Body of pancreas (tissue), 4 donors: ENCODE data around the gene ESPL1. TPM values are rescaled to one million over a fixed set of nuclear protein-coding genes. Genes with fewer than 3 reads are reported as not detected.
A peak's percentile ranks its signal among the peaks of the same experiment; 100 is the strongest.

Experiments
- ATAC-seq: fragments of 150-250 bp; one replicate; pipeline ENCODE4 v1.9.1; 2016
- DNase-seq, 4 donors: peaks; one replicate each; pipeline ENCODE4 v3.0.0-alpha.2; 2019
- H3K27ac ChIP-seq, 4 donors: fragments of 200-600 bp; sonication (generic); 1 replicate in 3 of 4; 2 replicates in 1 of 4; pipeline versions ENCODE4 v1.5.1 to v1.6.1; 2016 to 2019; ENCODE audit warnings: mild to moderate bottlenecking in 1 of 4, mixed read lengths in 1 of 4, moderate library complexity in 1 of 4
- H3K27me3 ChIP-seq, 2 donors: fragments of 200-600 bp; sonication (generic); one replicate each; pipeline ENCODE4 v1.6.0; 2016; ENCODE audit warnings: mild to moderate bottlenecking in 1 of 2
- H3K36me3 ChIP-seq, 2 donors: fragments of 200-600 bp; sonication (generic); replicated peaks in 1 of 2; 2 replicates each; pipeline ENCODE4 v1.5.1; 2016; ENCODE audit warnings: low read depth in 2 of 2; ENCODE audit not compliant: insufficient read depth in 1 of 2
- H3K4me1 ChIP-seq: fragments of 200-600 bp; sonication (generic); one replicate; pipeline ENCODE4 v1.6.0; 2016
- H3K4me3 ChIP-seq, 2 donors: fragments of 200-600 bp; sonication (generic); 1 replicate in 1 of 2; 2 replicates in 1 of 2; pipeline ENCODE4 v1.5.1; 2016 to 2019
- H3K9me3 ChIP-seq, 3 donors: fragments of 200-600 bp; sonication (generic); 1 replicate in 2 of 3; 2 replicates in 1 of 3; pipeline ENCODE4 v1.5.1; 2016
- POLR2A ChIP-seq, 3 donors: fragments of 450-650 bp; IDR thresholded peaks; one replicate each; pipeline ENCODE4 v1.6.1; 2016; ENCODE audit warnings: antibody characterized with exemption in 3 of 3, mild to moderate bottlenecking in 2 of 3
- WGBS, 2 donors: methylation state at CpG; one replicate each; pipeline ENCODE4 v1.1.5; 2017; 5-methylcytosine and 5-hydroxymethylcytosine counted together
- intact Hi-C: fragments of 100-400 bp; cut with DNase I; formaldehyde crosslinking; loops from one replicate; pipeline ENCODE4 v1.15.1; 2023
- total RNA-seq, 2 donors: library from RNA; depleted of rRNA; stranded (reverse); fragments of >200 nt; gene quantifications; one replicate each; pipeline ENCODE4 v1.1.0, GENCODE V29; 2016
- TF ChIP-seq, protein P1 (sequence below), 7 experiments: fragments of 450-650 bp in 4 of 7; fragments of 200-600 bp in 3 of 7; sonication (generic) in 3 of 7; IDR thresholded peaks; one replicate each; pipeline ENCODE4 v1.5.1; 2016 to 2019; ENCODE audit warnings: antibody characterized with exemption in 7 of 7

ESPL1 gene
- total RNA-seq, 2 donors from 2014 or later = not detected

DNA sequence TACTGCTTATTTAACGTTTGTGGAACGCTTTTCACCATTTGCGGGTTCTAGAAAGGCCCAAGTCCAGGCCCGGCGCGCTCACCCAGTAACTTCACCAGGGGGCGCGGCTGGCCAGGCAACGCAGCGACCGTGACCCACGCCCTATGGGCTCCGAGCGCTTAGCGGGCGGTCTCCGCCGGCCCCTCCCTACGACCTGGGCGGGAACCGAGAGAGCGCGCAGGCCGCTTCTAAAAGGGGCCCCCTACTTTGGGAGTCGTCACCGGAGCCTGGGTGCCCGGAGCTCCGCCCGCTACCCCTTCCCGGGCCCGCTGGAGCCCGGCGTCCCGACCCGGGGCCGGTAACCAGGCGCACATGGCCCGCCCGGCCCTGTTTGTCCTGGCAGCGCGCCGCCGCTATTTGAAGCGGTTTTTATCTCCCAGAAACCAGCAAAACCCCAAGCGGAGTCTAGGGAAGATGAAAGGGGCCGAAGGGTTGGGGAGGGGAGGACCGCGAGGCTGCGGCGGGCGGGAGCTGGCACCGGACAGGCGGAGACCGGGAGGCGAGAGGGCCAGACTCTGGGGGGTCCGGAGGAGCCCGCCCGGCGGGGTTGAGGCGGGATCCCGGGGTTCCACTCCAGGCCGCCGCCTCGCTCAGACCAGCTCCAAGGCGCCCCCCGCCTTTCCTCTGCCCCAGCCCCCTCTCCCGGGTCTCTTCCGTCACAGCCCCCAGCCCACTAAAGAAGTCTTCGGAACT lies 56.8 kb downstream of the ESPL1 start:
- Histone ChIP-seq H3K36me3 (no peaks in the 10 kb centered on the region), H3K4me3 (peak overlapping the region; percentile 17 to 56), H3K9me3 (no peaks in the 10 kb centered on the region), H3K27ac (peak overlapping the region; percentile 44 to 85 (median 68)), H3K27me3 (no peaks in the 10 kb centered on the region), H3K4me1 (peaks cover 38% of the 10 kb centered on the region)
- TF ChIP-seq, protein P1, sequence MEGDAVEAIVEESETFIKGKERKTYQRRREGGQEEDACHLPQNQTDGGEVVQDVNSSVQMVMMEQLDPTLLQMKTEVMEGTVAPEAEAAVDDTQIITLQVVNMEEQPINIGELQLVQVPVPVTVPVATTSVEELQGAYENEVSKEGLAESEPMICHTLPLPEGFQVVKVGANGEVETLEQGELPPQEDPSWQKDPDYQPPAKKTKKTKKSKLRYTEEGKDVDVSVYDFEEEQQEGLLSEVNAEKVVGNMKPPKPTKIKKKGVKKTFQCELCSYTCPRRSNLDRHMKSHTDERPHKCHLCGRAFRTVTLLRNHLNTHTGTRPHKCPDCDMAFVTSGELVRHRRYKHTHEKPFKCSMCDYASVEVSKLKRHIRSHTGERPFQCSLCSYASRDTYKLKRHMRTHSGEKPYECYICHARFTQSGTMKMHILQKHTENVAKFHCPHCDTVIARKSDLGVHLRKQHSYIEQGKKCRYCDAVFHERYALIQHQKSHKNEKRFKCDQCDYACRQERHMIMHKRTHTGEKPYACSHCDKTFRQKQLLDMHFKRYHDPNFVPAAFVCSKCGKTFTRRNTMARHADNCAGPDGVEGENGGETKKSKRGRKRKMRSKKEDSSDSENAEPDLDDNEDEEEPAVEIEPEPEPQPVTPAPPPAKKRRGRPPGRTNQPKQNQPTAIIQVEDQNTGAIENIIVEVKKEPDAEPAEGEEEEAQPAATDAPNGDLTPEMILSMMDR (IDR thresholded peaks at IDR 0.05) = peak; percentile 56 to 85 (median 79)
- peak; percentile 49 to 69 (median 67) for TF ChIP-seq POLR2A (IDR thresholded peaks at IDR 0.05)
- DNase-seq (peak; percentile 89 to 93 (median 92)), ATAC-seq (peak; percentile 74)
- WGBS, 2 donors = 0 to 1% methylated on average over 13 to 65 of the region's 69 CpGs
- intact Hi-C loops = no loop called here

DNA sequence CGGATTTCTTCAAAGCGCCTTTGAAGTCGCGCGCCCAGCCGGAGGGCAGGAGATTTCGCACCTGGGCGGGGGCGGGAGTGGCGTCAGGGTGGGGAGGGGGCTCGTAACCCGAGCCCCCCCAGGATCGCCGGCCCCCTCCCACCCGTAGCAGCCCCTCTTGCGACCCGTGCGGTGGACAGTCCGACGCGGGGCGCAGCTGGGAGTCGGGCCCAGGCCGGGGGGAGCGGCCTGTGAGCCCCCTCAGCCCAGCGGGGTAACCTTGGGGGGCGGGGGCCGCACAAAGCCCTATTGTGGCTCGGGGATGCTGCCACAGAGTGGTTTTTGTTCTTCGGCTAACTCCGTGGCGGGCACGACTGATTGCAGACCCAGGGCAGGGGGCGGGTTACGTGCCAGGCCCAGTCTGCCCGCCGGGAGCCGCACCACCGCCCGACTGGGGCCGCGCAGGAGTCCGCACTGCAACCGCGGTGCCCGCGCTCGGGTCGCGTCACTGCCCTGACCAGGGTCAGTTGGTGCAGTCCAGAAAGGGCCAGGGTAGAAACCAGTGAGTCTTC lies 57.5 kb downstream of the ESPL1 start:
- ATAC-seq (no peak), DNase-seq (peak; percentile 24 to 50 (median 38))
- peak overlapping the region in 3 of 4 donors; percentile 62 to 85 (median 73) for H3K27ac ChIP-seq
- H3K4me3 ChIP-seq = peak overlapping the region; percentile 17 to 56
- intact Hi-C loops = no loop called here
- peaks cover 31% of the 10 kb centered on the region for H3K4me1 ChIP-seq
- peak in 1 of 3 donors; percentile 25 for TF ChIP-seq POLR2A (IDR thresholded peaks at IDR 0.05)
- TF ChIP-seq, protein P1 (IDR thresholded peaks at IDR 0.05) = peak in 1 of 7 experiments; percentile 15
- 0 to 1% methylated on average over 10 to 45 of the region's 50 CpGs for WGBS, 2 donors
- no peaks in the 10 kb centered on the region for H3K27me3 ChIP-seq
- no peaks in the 10 kb centered on the region for H3K36me3 ChIP-seq
- H3K9me3 ChIP-seq = no peaks in the 10 kb centered on the region

DNA sequence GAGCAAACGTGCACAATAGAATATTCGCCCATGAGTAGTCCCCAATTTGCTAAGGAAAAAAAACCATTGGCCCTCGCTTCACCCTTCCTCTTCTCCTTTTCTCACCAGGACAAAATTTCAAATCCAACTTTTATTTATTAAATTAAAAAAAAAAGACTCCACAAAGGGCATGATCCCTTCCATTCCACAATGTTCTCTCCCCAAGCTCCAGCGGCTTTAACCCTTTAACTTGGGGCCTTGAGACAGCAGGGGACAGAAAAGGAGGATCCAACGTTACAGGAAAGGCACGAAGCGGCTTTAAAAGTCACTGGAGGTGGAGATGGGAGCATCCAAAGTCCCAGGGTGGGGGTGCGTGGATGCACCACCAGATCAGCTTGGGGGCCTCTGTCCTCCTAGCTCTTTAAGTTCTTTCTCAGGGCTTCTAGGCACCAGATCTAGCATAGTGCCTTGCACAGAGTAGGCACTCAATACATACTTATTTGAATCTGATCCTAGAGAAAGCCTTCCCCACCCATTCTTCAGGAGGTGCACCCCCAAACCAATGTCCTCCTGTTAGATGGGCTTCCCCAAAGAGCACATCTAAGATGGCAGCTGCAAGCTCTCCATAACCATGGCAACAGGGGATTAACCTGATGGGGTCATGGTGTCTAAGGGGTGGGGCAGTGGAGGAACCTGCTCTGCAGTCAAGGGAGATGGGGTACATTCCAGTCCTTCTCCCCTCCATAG lies 58.5 kb downstream of the ESPL1 start:
- Histone ChIP-seq H3K4me3 (no peak overlapping the region), H3K36me3 (no peaks in the 10 kb centered on the region), H3K9me3 (no peaks in the 10 kb centered on the region), H3K27ac (no peak overlapping the region), H3K4me1 (peaks cover 26% of the 10 kb centered on the region), H3K27me3 (no peaks in the 10 kb centered on the region)
- TF ChIP-seq, protein P1 (IDR thresholded peaks at IDR 0.05) = no peak
- no peak for TF ChIP-seq POLR2A (IDR thresholded peaks at IDR 0.05)
- 76 to 86% methylated on average over 8 of the region's 8 CpGs for WGBS, 2 donors
- intact Hi-C loops = no loop called here
- ATAC-seq = no peak
- DNase-seq = no peak

DNA sequence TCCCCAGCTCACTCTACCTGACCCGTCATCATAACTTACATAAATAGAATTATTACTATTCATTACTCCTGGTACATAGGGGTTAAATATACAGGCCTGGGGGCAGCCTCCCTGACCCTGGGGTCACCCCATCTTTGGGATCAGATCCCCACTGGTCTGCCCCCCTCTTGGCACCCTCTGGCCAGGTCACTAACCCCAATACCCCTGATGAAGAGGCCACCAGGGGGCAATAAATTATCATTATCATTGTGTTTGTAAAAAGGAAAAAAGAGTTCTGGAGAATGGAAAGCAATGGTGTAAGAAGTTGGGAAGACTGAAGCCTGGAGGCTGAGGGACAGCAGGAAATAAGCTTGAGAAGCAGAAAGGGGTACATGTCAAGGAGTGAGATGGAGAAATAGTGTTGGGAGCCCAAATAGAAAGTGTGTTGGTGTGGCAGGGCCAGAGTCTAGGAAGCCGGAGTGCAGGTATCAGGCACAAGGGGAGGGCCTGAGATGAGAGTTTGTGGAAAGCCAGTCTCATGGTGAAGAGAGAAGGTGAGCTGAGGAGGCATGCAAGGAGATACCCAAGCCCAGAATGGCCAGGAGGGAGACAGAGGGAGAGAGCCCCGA lies 59.4 kb downstream of the ESPL1 start:
- no peak for TF ChIP-seq POLR2A (IDR thresholded peaks at IDR 0.05)
- TF ChIP-seq, protein P1 (IDR thresholded peaks at IDR 0.05) = peak in 6 of 7 experiments; percentile 9 to 37 (median 19)
- intact Hi-C loops = no loop called here
- DNase-seq = no peak

More for the DNA sequence above, 59.4 kb downstream of the ESPL1 start:
- ATAC-seq = no peak
- H3K4me1 ChIP-seq = peaks cover 21% of the 10 kb centered on the region
- H3K9me3 ChIP-seq = no peaks in the 10 kb centered on the region
- H3K4me3 ChIP-seq = no peak overlapping the region
- 66 to 81% methylated on average over 3 of the region's 3 CpGs for WGBS, 2 donors
- no peaks in the 10 kb centered on the region for H3K27me3 ChIP-seq
- no peaks in the 10 kb centered on the region for H3K36me3 ChIP-seq
- no peak overlapping the region for H3K27ac ChIP-seq
